ENCODE results near the gene CBFA2T2.
"Not testable (repeated sequence)": the region's sequence is repeated elsewhere in the genome, so short reads cannot be mapped to it uniquely, and the experiment has no call there.

Gene CBFA2T2

DNA sequence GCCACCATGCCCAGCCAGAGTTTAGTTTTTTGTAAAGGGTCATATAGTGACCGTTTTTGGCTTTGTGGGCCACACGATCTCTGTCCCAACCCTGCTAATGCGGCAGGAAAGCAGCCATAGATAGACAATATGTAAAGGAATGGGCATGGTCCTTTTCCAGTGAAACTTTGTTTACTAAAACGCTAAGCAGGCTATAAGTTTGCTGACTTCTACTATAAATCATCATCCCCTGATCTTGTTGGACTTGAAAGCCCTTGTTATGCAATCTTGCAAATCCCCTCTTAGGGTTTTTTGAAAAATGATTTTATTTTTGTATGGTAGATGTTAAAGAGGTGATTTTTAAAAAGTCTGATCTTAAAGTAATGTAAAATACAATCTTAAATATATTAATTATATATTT, 63.6 kb downstream of the CBFA2T2 start:
- DNase-seq: no peak

DNA sequence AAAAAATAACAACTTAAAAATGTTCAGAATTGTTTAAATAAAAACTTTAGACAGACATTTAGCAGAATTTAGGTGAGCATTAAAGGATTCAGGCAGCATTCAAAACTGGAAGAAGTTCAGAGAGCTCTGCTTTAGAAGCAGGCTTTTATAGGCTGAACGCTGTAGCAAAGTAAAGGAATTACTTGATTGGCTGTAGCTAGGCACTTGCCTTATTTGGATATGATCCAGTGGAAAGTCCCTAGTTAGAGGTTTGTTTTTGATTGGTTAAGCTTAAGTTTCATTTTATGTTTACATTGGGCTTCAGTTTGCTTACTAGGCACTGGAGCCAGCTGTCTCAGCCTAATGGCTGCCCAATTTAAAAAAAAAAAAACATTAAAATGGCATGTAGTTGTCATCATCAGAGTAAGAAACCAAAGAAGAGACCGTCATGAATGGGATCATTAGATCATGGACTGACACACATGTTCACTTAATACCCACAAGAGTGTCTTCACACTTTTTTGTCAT, 65.1 kb downstream of the CBFA2T2 start:
- no peak for DNase-seq

- DNase-seq: no peak
Observed at GRCh38 chr20:33555755-33556154, 65.9 kb downstream of the CBFA2T2 start.

- DNase-seq: no peak
Observed at GRCh38 chr20:33556246-33556645, 66.3 kb downstream of the CBFA2T2 start.

- no peak for DNase-seq
Observed at GRCh38 chr20:33558348-33559144, 68.7 kb downstream of the CBFA2T2 start.

DNA sequence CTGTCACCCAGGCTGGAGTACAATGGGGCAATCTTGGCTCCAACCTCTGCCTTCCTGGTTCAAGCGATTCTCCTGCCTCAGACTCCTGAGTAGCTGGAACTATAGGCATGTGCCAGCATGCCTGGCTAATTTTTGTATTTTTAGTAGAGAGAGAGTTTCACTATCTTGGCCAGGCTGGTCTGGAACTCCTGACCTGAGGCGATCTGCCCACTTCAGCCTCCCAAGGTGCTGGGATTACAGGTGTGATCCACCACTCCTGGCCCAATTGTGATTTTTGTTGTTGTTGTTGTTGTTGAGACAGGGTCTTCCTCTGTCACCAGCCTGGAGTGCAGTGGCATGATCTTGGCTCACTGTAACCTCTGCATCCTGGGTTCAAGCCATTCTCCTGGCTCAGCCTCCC, 69.3 kb downstream of the CBFA2T2 start:
- DNase-seq: no peak

DNA sequence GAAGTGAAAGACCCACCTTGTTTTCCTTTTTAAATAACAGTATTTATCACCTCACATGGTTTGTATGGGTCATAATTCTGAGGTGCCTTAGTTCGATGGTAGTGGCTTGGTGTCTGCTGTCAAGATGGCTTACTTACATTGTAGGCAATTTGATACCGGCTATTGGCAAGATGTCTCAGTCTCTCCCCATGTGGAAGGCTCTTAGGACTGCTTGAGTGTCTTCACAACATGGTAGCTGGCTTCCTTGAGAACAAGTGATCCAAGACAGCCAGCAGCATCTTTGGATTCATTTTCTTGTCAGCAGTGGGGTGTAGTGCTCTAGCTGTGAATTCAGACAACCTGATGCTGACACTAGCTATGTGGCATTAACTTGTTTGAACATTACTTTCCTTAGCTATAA, 70.1 kb downstream of the CBFA2T2 start:
- no peak for DNase-seq

- DNase-seq: not testable (repeated sequence)
Observed at GRCh38 chr20:33561053-33561452, 71.2 kb downstream of the CBFA2T2 start.

GRCh38 chr20:33561692-33562601, 72.1 kb downstream of the CBFA2T2 start:
- DNase-seq: no peak

- no peak for DNase-seq
Observed at GRCh38 chr20:33563788-33564187, 73.9 kb downstream of the CBFA2T2 start.

DNA sequence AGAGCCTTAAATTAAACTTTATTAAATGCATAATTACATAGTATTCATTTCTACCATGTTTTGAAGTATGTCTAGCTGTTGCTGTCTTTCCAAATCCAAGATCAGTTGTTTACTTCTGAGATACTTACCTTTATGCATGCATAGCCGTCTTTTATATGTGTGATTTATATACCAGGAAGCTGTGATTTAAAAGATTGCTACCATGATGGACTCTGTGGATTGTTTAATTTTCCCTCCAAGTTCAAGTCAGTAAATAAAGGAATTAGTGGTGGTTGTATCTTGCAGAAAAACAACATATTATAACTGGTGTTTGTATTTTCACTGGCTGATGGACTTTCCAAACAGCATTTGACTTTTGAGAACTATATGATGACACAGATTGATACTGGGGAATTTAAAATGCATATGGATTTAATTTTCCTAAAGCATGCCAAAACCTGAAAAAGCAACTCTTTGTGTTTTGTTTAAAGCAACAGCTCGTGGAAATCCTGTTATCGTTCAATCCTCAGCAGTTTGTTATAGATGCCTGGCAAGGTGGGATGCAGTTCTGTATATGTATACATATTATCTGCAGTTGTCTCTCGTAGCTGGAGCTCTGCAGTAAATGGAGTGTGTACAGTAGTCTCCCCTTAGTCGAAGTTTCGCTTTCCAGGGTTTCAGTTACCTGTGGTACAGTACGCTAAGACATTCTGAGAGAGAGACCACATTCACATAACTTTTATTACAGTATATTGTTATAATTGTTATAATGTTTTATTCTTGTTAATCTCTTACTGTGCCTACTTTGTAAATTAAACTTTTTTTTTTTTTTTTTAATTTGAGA, 77.1 kb downstream of the CBFA2T2 start:
- DNase-seq: no peak

DNA sequence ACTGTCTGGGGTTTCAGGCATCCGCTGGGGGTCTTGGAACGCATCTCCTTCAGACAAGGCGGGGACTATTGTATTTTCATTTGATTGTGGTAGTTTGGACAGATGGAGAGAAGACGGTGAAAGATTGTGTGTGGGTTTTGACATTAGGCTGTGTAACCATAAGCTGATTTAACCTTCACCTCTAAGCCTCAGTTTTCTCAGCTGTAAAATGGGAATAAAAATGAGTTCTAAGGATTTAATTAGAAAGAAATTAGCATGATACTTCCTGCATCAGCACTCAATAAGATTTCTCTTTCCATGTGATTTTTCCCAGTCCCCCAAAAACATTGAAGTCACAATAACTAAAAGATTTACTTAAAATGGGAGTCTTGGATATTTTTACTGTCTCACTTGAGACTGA, 78.1 kb downstream of the CBFA2T2 start:
- no peak for DNase-seq

DNA sequence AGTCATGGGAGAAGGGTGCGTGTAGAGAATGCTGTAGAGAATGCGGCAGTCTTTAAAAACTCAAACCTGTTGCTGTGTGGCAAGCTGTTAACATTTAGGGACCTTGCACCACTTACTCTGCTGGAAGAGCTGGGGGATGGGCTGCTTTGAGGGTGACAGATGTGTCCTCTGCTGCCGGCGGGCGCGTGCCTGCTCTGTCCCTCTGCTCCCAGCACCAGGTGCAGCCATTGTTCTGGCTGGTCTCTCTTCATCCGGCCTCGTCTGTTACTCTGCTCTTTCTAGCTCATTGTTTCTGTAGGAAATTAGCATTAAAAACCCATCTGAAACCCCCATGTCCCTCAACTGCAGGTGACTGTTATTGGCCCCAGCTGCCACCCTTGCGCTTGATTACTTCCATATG, 78.5 kb downstream of the CBFA2T2 start:
- DNase-seq: no peak

DNA sequence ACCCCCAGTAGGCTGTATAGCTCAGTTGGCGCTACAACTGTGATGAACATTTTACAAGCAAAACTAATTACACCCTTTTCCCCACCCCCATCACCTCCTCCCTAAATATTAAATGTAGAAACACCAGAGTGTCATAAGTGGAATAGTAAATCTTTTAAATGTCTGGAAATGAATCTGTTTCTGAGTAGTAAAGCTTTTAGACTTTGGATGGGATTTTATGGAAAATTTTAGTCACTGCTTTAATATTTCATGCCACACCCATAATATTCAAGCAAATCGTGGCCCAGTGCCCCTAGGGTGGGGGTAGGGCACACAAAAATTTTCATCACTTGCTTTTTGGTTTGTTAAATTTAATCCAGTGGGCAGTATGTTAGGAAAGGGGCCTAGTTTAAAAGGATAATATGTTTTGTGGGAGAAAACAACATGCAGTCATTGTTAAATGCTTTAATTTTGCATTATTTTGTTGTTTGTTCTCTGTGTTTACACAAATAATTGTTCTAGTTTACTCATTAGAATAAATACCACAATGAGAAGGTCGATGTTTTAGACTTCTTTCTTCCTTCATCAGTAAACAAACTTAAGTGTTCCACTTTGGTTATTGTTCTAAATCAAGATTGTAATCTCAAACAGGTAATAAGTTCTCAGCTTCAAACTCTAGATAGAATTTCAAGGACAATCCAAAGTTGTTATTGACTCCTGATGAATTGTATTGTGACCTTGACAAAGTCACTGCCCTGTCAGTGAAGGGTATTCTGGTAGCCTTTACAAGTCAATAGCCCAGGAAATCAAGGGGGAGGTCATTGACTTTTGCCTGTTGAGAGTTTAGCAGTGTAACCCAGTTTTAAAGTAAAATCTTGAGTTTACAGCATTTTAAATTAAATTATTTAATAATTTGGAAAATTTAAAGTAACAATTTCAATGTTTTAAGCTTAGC, 79.2 kb downstream of the CBFA2T2 start:
- no peak for DNase-seq

GRCh38 chr20:33569802-33570391, 80.0 kb downstream of the CBFA2T2 start:
- no peak for DNase-seq

- DNase-seq: no peak
Observed at GRCh38 chr20:33570743-33571142, 80.8 kb downstream of the CBFA2T2 start.

DNA sequence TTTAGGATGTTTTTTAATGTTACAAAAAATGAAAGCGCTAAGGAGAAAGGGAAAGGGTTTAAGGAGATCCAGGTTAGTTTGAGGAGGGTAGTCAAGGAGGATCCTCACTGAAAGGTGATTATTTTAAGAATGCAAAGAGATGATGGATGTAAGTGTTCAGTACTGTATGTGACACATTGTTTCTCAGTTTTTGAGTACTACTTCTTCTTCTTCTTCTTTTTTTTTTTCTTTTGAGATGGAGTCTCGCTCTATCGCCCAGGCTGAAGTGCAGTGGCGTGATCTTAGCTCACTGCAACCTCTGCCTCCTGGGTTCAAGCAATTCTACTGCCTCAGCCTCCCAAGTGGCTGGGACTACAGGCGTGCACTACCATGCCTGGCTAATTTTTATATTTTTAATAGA, 83.4 kb downstream of the CBFA2T2 start:
- DNase-seq: not testable (repeated sequence)

DNA sequence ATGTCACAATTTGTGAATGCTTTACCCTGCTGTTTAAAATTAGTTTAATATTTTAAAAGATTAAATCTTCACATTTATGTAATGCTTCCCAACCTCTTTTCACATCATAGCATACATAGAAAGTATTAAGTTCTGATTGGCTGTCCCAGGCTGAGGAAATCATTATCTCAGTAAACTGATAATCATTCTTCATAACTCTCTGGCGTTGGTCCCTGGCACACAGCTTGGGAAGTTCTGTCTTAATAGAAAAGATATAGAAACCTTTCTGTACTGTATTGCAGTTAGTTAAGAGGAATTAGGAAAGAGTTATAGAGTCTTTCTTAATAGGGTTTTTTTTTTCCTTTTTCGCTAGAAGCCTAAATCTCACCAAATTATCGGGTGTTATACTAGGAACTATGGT, 85.4 kb downstream of the CBFA2T2 start:
- no peak for DNase-seq

- no peak for DNase-seq
Observed at GRCh38 chr20:33576432-33577125, 86.7 kb downstream of the CBFA2T2 start.

- no peak for DNase-seq
Observed at GRCh38 chr20:33578510-33578909, 88.6 kb downstream of the CBFA2T2 start.

GRCh38 chr20:33583143-33583542, 93.2 kb downstream of the CBFA2T2 start:
- DNase-seq: no peak

Measured in KG1 (cell line).